Kidney (tissue), 14 donors: ENCODE results near the gene KLHL29. TPM values are rescaled to one million over a fixed set of nuclear protein-coding genes. Genes with fewer than 3 reads are reported as not detected.

Experiments
- DNase-seq, 5 donors: peaks; one replicate each; pipeline ENCODE4 v3.0.0-alpha.2; 2013 to 2020
- FAIRE-seq: peaks from 2 replicates; lab custom pipeline; 2012; peaks lifted over from hg19 to GRCh38; lab: Jason Lieb, UNC
- H3K27ac ChIP-seq, 2 donors: one replicate each; pipeline ENCODE4 v1.7.0; 2013; ENCODE audit warnings: low read depth in 2 of 2, low read length in 2 of 2, inconsistent platforms in 1 of 2
- H3K27me3 ChIP-seq: one replicate; pipeline ENCODE4 v1.7.1; 2013; ENCODE audit warnings: low read length, inconsistent platforms; ENCODE audit not compliant: control insufficient read depth, insufficient read depth
- H3K36me3 ChIP-seq, 3 donors: one replicate each; pipeline versions ENCODE4 v1.7.0 to v1.7.1; 2013; ENCODE audit warnings: low read length in 3 of 3, control low read depth in 1 of 3, inconsistent platforms in 1 of 3; ENCODE audit not compliant: insufficient read depth in 3 of 3, control insufficient read depth in 2 of 3
- H3K4me1 ChIP-seq, 3 donors: one replicate each; pipeline versions ENCODE4 v1.7.0 to v1.7.1; 2013; ENCODE audit warnings: low read length in 3 of 3, inconsistent platforms in 1 of 3, low read depth in 1 of 3; ENCODE audit not compliant: control insufficient read depth in 2 of 3, insufficient read depth in 2 of 3
- H3K4me3 ChIP-seq, 3 donors: one replicate each; pipeline versions ENCODE4 v1.7.0 to v1.8.1; 2013; ENCODE audit warnings: low read length in 3 of 3, control low read depth in 1 of 3, inconsistent platforms in 1 of 3
- H3K9ac ChIP-seq, 3 donors: one replicate each; pipeline versions ENCODE4 v1.7.0 to v1.7.1; 2013; ENCODE audit warnings: low read length in 3 of 3, control low read depth in 1 of 3, inconsistent platforms in 1 of 3
- H3K9me3 ChIP-seq, 3 donors: one replicate each; pipeline versions ENCODE4 v1.7.0 to v1.7.1; 2013; ENCODE audit warnings: low read length in 3 of 3, control low read depth in 1 of 3, inconsistent platforms in 1 of 3; ENCODE audit not compliant: control insufficient read depth in 2 of 3, insufficient read depth in 1 of 3
- intact Hi-C: fragments of 100-400 bp; cut with DNase I; formaldehyde crosslinking; loops from one replicate; pipeline ENCODE4 v1.11.1; 2022
- polyA plus RNA-seq: library from polyadenylated mRNA; stranded (reverse); fragments of 350-450 nt; fragmentation: Illumina TruSeq; extraction: RNeasy Lipid Tissue Mini Kit (QIAGEN cat#74804); gene quantifications from one replicate; pipeline ENCODE4 v1.2.3, GENCODE V29; 2014; ENCODE audit warnings: low read depth, low replicate concordance; ENCODE audit not compliant: insufficient read depth
- total RNA-seq: library from RNA; stranded (reverse); fragmentation: NEBNext Ultra II Directional; extraction: Animal tissue kit (Norgen Biotek cat#: 25700); gene quantifications from one replicate; pipeline ENCODE4 v1.2.1, GENCODE V29; 2021
- TF ChIP-seq, protein P1 (sequence below): IDR thresholded peaks from 3 replicates; pipeline ENCODE4 v1.5.1; 2012; ENCODE audit warnings: mild to moderate bottlenecking, moderate library complexity, borderline replicate concordance; ENCODE audit not compliant: insufficient read depth; ENCODE audit errors: extremely low read depth
- donor health status: control.
- donor health status: control.
- donor health status: control.
- donor health status: control.
- donor health status: control.
- donor health status: DM: yes; HTN: yes; CAD: no.
- donor health status: Normal renal cell carcinoma (clear cell type).

Gene KLHL29
- total and polyA plus RNA-seq, 2 donors from 2014 or later = 1.5 to 10.5 TPM

DNA sequence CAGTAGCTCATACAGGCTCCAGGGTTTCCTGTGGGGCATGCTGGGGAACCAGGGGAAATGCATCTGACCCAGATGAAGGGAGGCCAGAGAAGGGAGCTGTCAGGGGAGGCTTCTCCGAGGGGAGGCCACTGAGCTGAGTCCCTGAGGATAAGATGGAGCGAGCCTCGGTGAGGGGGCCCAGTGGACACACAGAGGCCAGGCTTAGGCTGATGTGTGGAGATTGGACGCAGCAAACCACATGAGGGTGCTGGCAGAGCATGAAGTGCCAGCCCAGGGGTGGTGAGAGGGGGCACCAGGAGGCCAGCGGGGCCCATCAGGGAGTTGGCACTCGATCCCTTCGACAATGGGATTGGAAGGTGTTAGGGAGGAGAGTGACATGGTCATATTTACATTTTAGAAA is 235.0 kb downstream of the KLHL29 start:
- intact Hi-C loops = no loop called here

DNA sequence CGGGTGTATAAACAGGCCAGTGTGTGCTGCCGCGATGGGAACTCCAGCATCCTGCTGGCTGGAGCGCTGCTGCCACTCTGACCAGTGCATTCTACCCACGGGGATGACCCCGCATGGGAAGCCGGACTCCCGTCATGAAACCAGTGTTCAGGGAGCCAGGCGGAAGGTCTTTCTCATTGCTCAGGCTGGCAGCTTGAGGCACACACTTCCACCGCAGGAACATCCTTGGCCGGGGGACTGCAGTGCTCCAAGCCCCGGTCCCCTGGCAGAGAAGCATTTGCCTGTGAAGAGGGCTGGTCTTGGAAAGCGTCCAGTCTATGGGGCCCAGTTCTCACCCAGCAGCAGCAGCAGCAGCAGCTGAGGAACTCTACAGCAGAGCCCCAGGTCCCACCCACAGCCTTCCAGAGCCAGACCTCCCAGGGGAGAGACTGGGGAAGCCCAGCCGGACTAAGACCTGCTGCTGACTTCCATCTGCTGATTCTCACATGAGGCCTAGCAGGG is 235.9 kb downstream of the KLHL29 start:
- H3K36me3 ChIP-seq = no peaks in the 10 kb centered on the region
- H3K9me3 ChIP-seq = peaks cover 0 to 9% (median 3%) of the 10 kb centered on the region in 3 donors
- TF ChIP-seq, protein P1, sequence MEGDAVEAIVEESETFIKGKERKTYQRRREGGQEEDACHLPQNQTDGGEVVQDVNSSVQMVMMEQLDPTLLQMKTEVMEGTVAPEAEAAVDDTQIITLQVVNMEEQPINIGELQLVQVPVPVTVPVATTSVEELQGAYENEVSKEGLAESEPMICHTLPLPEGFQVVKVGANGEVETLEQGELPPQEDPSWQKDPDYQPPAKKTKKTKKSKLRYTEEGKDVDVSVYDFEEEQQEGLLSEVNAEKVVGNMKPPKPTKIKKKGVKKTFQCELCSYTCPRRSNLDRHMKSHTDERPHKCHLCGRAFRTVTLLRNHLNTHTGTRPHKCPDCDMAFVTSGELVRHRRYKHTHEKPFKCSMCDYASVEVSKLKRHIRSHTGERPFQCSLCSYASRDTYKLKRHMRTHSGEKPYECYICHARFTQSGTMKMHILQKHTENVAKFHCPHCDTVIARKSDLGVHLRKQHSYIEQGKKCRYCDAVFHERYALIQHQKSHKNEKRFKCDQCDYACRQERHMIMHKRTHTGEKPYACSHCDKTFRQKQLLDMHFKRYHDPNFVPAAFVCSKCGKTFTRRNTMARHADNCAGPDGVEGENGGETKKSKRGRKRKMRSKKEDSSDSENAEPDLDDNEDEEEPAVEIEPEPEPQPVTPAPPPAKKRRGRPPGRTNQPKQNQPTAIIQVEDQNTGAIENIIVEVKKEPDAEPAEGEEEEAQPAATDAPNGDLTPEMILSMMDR = no peak
- intact Hi-C loops = no loop called here
- no peak overlapping the region for H3K9ac ChIP-seq
- DNase-seq (peak in 2 of 5 donors; percentile 58 to 73), FAIRE-seq (no peak)
- no peaks in the 10 kb centered on the region for H3K27me3 ChIP-seq
- peaks cover 0 to 2% (median 0%) of the 10 kb centered on the region in 3 donors for H3K4me1 ChIP-seq
- no peak overlapping the region for H3K27ac ChIP-seq
- no peak overlapping the region for H3K4me3 ChIP-seq

More for the DNA sequence above, 235.0 kb downstream of the KLHL29 start:
- DNase-seq (peak in 1 of 5 donors; percentile 40), FAIRE-seq (no peak)
- TF ChIP-seq, protein P1 = no peak
- H3K9ac ChIP-seq = no peak overlapping the region
- no peak overlapping the region for H3K27ac ChIP-seq
- no peak overlapping the region for H3K4me3 ChIP-seq
- peaks cover 0 to 2% (median 0%) of the 10 kb centered on the region in 3 donors for H3K4me1 ChIP-seq
- H3K36me3 ChIP-seq = no peaks in the 10 kb centered on the region
- peaks cover 0 to 9% (median 3%) of the 10 kb centered on the region in 3 donors for H3K9me3 ChIP-seq
- no peaks in the 10 kb centered on the region for H3K27me3 ChIP-seq

DNA sequence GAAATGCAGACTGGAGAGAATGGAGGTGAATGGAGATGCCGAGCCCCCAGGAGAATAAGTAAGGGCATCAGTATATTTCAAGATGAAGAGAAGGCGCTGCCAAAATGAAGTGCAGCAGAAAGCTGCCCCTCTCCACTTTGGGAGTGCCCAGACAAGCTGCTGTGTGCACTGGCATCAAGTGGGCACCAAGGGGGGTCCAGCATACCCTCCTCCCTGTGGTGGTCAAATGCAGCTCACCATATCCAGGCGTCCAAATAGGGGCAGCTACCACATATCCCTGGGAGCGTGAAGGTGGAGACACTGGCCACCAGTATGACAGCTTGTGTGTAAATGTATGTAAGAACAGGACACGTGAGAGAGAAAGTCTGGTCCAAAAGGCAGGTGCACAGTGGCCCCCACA is 236.6 kb downstream of the KLHL29 start:
- no peaks in the 10 kb centered on the region for H3K36me3 ChIP-seq
- TF ChIP-seq, protein P1 = no peak
- H3K4me3 ChIP-seq = no peak overlapping the region
- H3K27me3 ChIP-seq = no peaks in the 10 kb centered on the region
- intact Hi-C loops = no loop called here
- DNase-seq (peak in 1 of 5 donors; percentile 29), FAIRE-seq (no peak)
- H3K9me3 ChIP-seq = peaks cover 0 to 9% (median 3%) of the 10 kb centered on the region in 3 donors
- no peak overlapping the region for H3K9ac ChIP-seq
- peaks cover 0 to 2% (median 0%) of the 10 kb centered on the region in 3 donors for H3K4me1 ChIP-seq
- no peak overlapping the region for H3K27ac ChIP-seq
